Muscle of arm (tissue), 12 donors: Measurements from ENCODE around the gene CENPN. TPM values are rescaled to one million over a fixed set of nuclear protein-coding genes. Genes with fewer than 3 reads are reported as not detected.
A peak's percentile ranks its signal among the peaks of the same experiment; 100 is the strongest.

Experiments used
- DNase-seq: peaks from one replicate; pipeline ENCODE4 v3.0.0-alpha.2; 2013
- polyA plus RNA-seq, 12 donors: library from polyadenylated mRNA; unstranded; fragments of 120-200 nt; gene quantifications; one replicate each; pipeline ENCODE4 v1.2.1, GENCODE V29; 2013; ENCODE audit not compliant: insufficient read length in 12 of 12

Gene CENPN
- polyA plus RNA-seq, 12 donors: 8.0 to 22.4 (median 14.9) TPM; not detected in 1

- peak; percentile 98 for DNase-seq
Observed at GRCh38 chr16:81077076-81077940, 70.3 kb downstream of the CENPN start, which contains the start of gene C16orf46. Gene C16orf46 (minus strand): TSS chr16:81077238. CDS start chr16:81063955, 13,283 bp downstream.

GRCh38 chr16:81080233-81080632 is 73.2 kb downstream of the CENPN start:
- no peak for DNase-seq

DNA sequence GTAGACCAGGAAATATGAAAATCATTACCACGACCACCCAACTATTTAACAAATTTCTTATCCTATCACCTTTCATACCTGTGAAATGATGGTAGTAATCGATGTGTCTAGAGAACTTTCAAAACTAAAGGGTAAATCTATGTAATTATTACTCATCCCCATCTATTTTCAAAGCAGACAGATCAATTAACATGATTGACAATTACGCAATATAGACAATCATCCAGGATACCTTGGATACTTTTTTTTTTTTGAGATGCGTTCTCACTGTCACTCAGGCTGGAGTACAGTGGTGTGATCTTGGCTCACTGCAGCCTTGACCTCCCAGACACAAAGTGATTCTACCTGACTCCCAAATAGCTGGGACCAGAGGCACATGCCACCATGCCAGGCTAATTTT is 74.0 kb downstream of the CENPN start:
- DNase-seq: no peak

Other genes starting within 250 kb of the CENPN start
- gene CDYL2, start 202.6 kb upstream of the CENPN start, polyA plus RNA-seq: 1 to 10 TPM in 11 of 12 donors, not detected in 1; 2.0 to 4.4 (median 2.6) TPM
- gene CMC2, start 329 bp upstream of the CENPN start, polyA plus RNA-seq: 10 to 100 TPM in 11 of 12 donors, not detected in 1; 27.5 to 48.6 (median 36.1) TPM
- 10 to 100 TPM in 11 of 12 donors, not detected in 1; 30.0 to 42.1 (median 36.2) TPM for gene ATMIN, start 28.6 kb downstream of the CENPN start, polyA plus RNA-seq
- gene C16orf46, start 70.0 kb downstream of the CENPN start, polyA plus RNA-seq: 1 to 10 TPM in 2 of 12 donors, under 1 TPM in 7, not detected in 3; 0.15 to 1.7 (median 0.66) TPM
- 10 to 100 TPM in 11 of 12 donors, not detected in 1; 40.2 to 79.5 (median 65.9) TPM for gene GCSH, start 89.2 kb downstream of the CENPN start, polyA plus RNA-seq
- gene BCO1, start 231.5 kb downstream of the CENPN start, polyA plus RNA-seq: under 1 TPM in 3 of 12 donors, not detected in 9; 0.07 to 0.10 (median 0.08) TPM